ENCODE measurements around the gene TBX4. TPM values are rescaled to one million over a fixed set of nuclear protein-coding genes. Genes with fewer than 3 reads are reported as not detected.

TBX4 gene
- total and polyA plus RNA-seq, 2 of the 13 experiments (the other 11 are each of a cell fraction or from before 2014, with no cell fraction given): 0.11 to 1.1 TPM

GRCh38 chr17:61454381-61455323 is 2.4 kb downstream of the TBX4 start (continued):
- no peak for TF ChIP-seq CC2D1A (CRISPR knock-in tag; IDR thresholded peaks at IDR 0.05)
- TF ChIP-seq PRMT3 (CRISPR knock-in tag; IDR thresholded peaks at IDR 0.05; ENCODE audit: borderline replicate concordance, low read depth): no peak
- peak; percentile 63; the same call in 1 of the 2 replicates for TF ChIP-seq ZNF205 (CRISPR knock-in tag; IDR thresholded peaks at IDR 0.05)
- TF ChIP-seq ZNF460 (CRISPR knock-in tag; IDR thresholded peaks at IDR 0.05; ENCODE audit: borderline replicate concordance): no peak
- no peak for TF ChIP-seq MAF1 (CRISPR knock-in tag; IDR thresholded peaks at IDR 0.05; ENCODE audit: borderline replicate concordance)
- TF ChIP-seq ZSCAN30 (CRISPR knock-in tag; IDR thresholded peaks at IDR 0.05): no peak
- TF ChIP-seq HNRNPUL1 (IDR thresholded peaks at IDR 0.05; ENCODE audit: low read depth, low read length): no peak
- no peak for TF ChIP-seq LBX2 (CRISPR knock-in tag; IDR thresholded peaks at IDR 0.05; ENCODE audit: borderline replicate concordance)
- no peak for TF ChIP-seq ZNF101 (CRISPR knock-in tag; IDR thresholded peaks at IDR 0.05; ENCODE audit: borderline replicate concordance, low read depth)
- TF ChIP-seq YEATS2 (CRISPR knock-in tag; IDR thresholded peaks at IDR 0.05; ENCODE audit: borderline replicate concordance): peak; percentile 19; the same call in 1 of the 2 replicates
- TF ChIP-seq CHCHD3 (CRISPR knock-in tag; IDR thresholded peaks at IDR 0.05): no peak
- TF ChIP-seq ZNF362 (CRISPR knock-in tag; IDR thresholded peaks at IDR 0.05; ENCODE audit: borderline replicate concordance): 0 out of 2 replicates have a peak, but pooled peaks have one; percentile 6
- TF ChIP-seq ZNF253 (CRISPR knock-in tag; IDR thresholded peaks at IDR 0.05; ENCODE audit: borderline replicate concordance): no peak
- no peak for TF ChIP-seq FOSL1 (CRISPR knock-in tag; IDR thresholded peaks at IDR 0.05; ENCODE audit: borderline replicate concordance)
- no peak for TF ChIP-seq HMGA1 (CRISPR knock-in tag; conservative IDR thresholded peaks at IDR 0.05)
- TF ChIP-seq, protein P1, sequence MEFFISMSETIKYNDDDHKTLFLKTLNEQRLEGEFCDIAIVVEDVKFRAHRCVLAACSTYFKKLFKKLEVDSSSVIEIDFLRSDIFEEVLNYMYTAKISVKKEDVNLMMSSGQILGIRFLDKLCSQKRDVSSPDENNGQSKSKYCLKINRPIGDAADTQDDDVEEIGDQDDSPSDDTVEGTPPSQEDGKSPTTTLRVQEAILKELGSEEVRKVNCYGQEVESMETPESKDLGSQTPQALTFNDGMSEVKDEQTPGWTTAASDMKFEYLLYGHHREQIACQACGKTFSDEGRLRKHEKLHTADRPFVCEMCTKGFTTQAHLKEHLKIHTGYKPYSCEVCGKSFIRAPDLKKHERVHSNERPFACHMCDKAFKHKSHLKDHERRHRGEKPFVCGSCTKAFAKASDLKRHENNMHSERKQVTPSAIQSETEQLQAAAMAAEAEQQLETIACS (CRISPR knock-in tag; IDR thresholded peaks at IDR 0.05): no peak; the same call in 1 of the 2 replicates
- TF ChIP-seq ZEB1 (IDR thresholded peaks at IDR 0.05; ENCODE audit: insufficient replicate concordance, low read depth): peak; percentile 68
- peak; percentile 93 for TF ChIP-seq ZNF503 (CRISPR knock-in tag; IDR thresholded peaks at IDR 0.05)
- TF ChIP-seq EP300 (IDR thresholded peaks at IDR 0.05; ENCODE audit: low read depth in 2 of 2, low read length in 2 of 2): peak in 1 of 2 experiments; percentile 88; a peak in 2 of 4 replicates
- peak; percentile 69 for TF ChIP-seq EP300 (CRISPR knock-in tag; IDR thresholded peaks at IDR 0.05; ENCODE audit: borderline replicate concordance)
- no peak for TF ChIP-seq KAT7 (CRISPR knock-in tag; IDR thresholded peaks at IDR 0.05; ENCODE audit: borderline replicate concordance)
- 0 out of 2 replicates have a peak, but pooled peaks have one; percentile 75 for TF ChIP-seq PAX8 (CRISPR knock-in tag; IDR thresholded peaks at IDR 0.05; ENCODE audit: borderline replicate concordance)
- TF ChIP-seq STAG1 (CRISPR knock-in tag; IDR thresholded peaks at IDR 0.05): no peak
- no peak for TF ChIP-seq DPF2 (CRISPR knock-in tag; IDR thresholded peaks at IDR 0.05; ENCODE audit: borderline replicate concordance, low read depth)
- TF ChIP-seq GPN1 (CRISPR knock-in tag; IDR thresholded peaks at IDR 0.05; ENCODE audit: borderline replicate concordance): peak; percentile 51; the same call in 1 of the 2 replicates

Data from HepG2 (cell line).